AG10803 (cell line): ENCODE results near the gene UBE2Q2.

ENCODE experiments used
- DNase-seq: peaks from one replicate; pipeline ENCODE4 v3.0.0; 2010; ENCODE audit warnings: low read depth
- H3K4me3 ChIP-seq: 2 replicates; pipeline ENCODE4 v1.5.1; 2011; ENCODE audit warnings: mild to moderate bottlenecking, low read length, control low read depth
- CTCF ChIP-seq: conservative IDR thresholded peaks from 2 replicates; pipeline ENCODE4 v1.5.1; 2011; ENCODE audit warnings: mild to moderate bottlenecking, low read length, control low read depth, inconsistent platforms

The UBE2Q2 gene

GRCh38 chr15:75920079-75920478, 76.8 kb downstream of the UBE2Q2 start:
- TF ChIP-seq CTCF: no peak
- H3K4me3 ChIP-seq: no peak overlapping the region
- no peak for DNase-seq

- peak; percentile 76 for DNase-seq
- TF ChIP-seq CTCF: peak; percentile 45
- no peak overlapping the region for H3K4me3 ChIP-seq
Observed at GRCh38 chr15:75921732-75922703, 78.8 kb downstream of the UBE2Q2 start.

GRCh38 chr15:75923756-75924155, 80.5 kb downstream of the UBE2Q2 start:
- no peak for DNase-seq
- TF ChIP-seq CTCF: no peak
- no peak overlapping the region for H3K4me3 ChIP-seq

GRCh38 chr15:75924576-75924975, 81.3 kb downstream of the UBE2Q2 start:
- no peak for TF ChIP-seq CTCF
- no peak overlapping the region for H3K4me3 ChIP-seq
- DNase-seq: no peak

GRCh38 chr15:75925440-75925839, 82.2 kb downstream of the UBE2Q2 start:
- DNase-seq: no peak
- TF ChIP-seq CTCF: no peak
- H3K4me3 ChIP-seq: no peak overlapping the region

GRCh38 chr15:75926931-75927330, 83.7 kb downstream of the UBE2Q2 start:
- TF ChIP-seq CTCF: no peak
- no peak overlapping the region for H3K4me3 ChIP-seq
- no peak for DNase-seq

- TF ChIP-seq CTCF: no peak
- DNase-seq: no peak
- H3K4me3 ChIP-seq: no peak overlapping the region
Observed at GRCh38 chr15:75927601-75928000, 84.4 kb downstream of the UBE2Q2 start.
